ENCODE measurements around the gene GUCY1B1. TPM values are rescaled to one million over a fixed set of nuclear protein-coding genes. Genes with fewer than 3 reads are reported as not detected.

The GUCY1B1 gene
- total and polyA plus RNA-seq, 9 of the 15 experiments (the other 6 are each of a cell fraction or from before 2014, with no cell fraction given): not detected

DNA sequence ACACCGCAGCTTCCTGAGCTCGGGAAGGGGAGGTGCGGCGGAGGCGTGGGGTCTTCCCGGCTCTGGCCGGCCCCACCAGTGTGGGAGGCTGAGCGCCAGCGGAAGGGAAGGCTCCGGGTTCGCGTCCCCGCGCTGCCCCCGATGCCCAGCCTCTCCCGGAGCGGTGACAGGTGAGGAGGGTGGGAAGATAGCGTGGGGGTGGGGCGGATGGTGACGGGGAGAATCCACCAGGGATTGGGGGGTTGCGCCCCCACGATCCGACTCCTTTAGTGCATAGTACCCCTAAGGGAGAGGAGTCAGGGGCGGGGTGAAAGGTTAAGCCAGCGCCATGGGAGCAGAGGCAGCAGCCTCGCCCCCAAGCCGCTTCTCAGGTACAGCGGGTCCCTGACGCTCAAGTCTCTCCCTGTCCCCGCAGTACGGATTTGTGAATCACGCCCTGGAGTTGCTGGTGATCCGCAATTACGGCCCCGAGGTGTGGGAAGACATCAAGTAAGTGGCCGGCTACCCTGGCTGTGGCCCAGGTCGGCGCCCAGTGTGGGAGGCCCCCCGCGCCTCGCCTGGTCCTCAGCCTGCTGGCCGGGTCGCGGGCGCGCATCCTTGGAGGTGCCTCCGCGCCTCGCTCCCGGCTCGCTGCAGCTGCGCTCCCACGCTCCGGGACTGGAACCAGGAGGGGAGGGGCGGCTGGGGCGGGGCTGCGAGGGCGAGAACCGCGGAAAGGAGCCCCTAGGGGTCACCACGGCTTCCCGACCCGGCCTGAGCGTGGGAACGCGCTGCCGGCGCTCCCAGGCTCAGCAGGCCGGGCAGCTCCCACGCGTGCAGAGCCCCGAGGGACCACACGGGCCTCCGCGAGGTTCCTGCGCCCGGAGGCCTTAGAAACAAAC is 791 bp downstream of the GUCY1B1 start:
- no peak overlapping the region for H2AFZ ChIP-seq (ENCODE audit: low read depth, low read length)
- no peaks in the 10 kb centered on the region for H3K9me1 ChIP-seq (ENCODE audit: control insufficient read depth, insufficient read depth, low read length)
- TF ChIP-seq, protein P1, sequence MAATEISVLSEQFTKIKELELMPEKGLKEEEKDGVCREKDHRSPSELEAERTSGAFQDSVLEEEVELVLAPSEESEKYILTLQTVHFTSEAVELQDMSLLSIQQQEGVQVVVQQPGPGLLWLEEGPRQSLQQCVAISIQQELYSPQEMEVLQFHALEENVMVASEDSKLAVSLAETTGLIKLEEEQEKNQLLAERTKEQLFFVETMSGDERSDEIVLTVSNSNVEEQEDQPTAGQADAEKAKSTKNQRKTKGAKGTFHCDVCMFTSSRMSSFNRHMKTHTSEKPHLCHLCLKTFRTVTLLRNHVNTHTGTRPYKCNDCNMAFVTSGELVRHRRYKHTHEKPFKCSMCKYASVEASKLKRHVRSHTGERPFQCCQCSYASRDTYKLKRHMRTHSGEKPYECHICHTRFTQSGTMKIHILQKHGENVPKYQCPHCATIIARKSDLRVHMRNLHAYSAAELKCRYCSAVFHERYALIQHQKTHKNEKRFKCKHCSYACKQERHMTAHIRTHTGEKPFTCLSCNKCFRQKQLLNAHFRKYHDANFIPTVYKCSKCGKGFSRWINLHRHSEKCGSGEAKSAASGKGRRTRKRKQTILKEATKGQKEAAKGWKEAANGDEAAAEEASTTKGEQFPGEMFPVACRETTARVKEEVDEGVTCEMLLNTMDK (IDR thresholded peaks at IDR 0.05; ENCODE audit: borderline replicate concordance, insufficient read depth, low read depth, low read length, poor library complexity, severe bottlenecking): peak; percentile 1
- TF ChIP-seq, protein P2, sequence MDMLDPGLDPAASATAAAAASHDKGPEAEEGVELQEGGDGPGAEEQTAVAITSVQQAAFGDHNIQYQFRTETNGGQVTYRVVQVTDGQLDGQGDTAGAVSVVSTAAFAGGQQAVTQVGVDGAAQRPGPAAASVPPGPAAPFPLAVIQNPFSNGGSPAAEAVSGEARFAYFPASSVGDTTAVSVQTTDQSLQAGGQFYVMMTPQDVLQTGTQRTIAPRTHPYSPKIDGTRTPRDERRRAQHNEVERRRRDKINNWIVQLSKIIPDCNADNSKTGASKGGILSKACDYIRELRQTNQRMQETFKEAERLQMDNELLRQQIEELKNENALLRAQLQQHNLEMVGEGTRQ (CRISPR knock-in tag; IDR thresholded peaks at IDR 0.05): no peak
- TF ChIP-seq, protein P3, sequence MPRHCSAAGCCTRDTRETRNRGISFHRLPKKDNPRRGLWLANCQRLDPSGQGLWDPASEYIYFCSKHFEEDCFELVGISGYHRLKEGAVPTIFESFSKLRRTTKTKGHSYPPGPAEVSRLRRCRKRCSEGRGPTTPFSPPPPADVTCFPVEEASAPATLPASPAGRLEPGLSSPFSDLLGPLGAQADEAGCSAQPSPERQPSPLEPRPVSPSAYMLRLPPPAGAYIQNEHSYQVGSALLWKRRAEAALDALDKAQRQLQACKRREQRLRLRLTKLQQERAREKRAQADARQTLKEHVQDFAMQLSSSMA (CRISPR knock-in tag; IDR thresholded peaks at IDR 0.05): no peak
- no peak overlapping the region for H3K4me3 ChIP-seq
- H3K27ac ChIP-seq (ENCODE audit: extremely low read depth, low read depth, low read length): no peak overlapping the region
- H3K27me3 ChIP-seq (ENCODE audit: control insufficient read depth in 2 of 2, insufficient read depth in 2 of 2, low read length in 2 of 2): no peaks in the 10 kb centered on the region
- H3K4me1 ChIP-seq (replicated peaks in 1 of 2; ENCODE audit: control insufficient read depth in 2 of 2, insufficient read depth in 2 of 2, low read length in 2 of 2): 0 out of 5 replicates have a peak, but pooled peaks cover 0 to 3% of the 10 kb centered on the region in 2 experiments
- DNase-seq (ENCODE audit: extremely low read depth in 1 of 4, low spot score in 3 of 4) (peak in 3 of 4 experiments; percentile 1 to 10 (median 7)), ATAC-seq (peak; percentile 40; the same call in 2 of the 3 replicates), FAIRE-seq (no peak)
- intact Hi-C loops (cut with micrococcal nuclease): no loop called here
- 3% methylated on average over 16 of the region's 77 CpGs for WGBS (ENCODE audit: insufficient coverage, low coverage, missing lambda C conversion rate)
- no peak overlapping the region for H3K9ac ChIP-seq (ENCODE audit: insufficient read depth in 1 of 2, low read depth in 2 of 2, low read length in 2 of 2)
- POLR2A ChIA-PET: no interaction called here
- no peaks in the 10 kb centered on the region for H4K20me1 ChIP-seq (replicated peaks; ENCODE audit: control insufficient read depth, insufficient read depth, low read length)
- BruUV-seq (replicated peaks): no TSS peak
- in situ Hi-C loops (cut with MboI): no loop called here
- H3K36me3 ChIP-seq (ENCODE audit: control insufficient read depth, insufficient read depth, low read length): no peaks in the 10 kb centered on the region
- H3K79me2 ChIP-seq (ENCODE audit: control insufficient read depth, insufficient read depth, low read length): no peaks in the 10 kb centered on the region
- no peaks in the 10 kb centered on the region for H3K9me3 ChIP-seq (replicated peaks; ENCODE audit: control insufficient read depth, insufficient read depth, low read depth, low read length)
- CTCF ChIA-PET (ENCODE audit: low intra/inter-chr PET ratio): no interaction called here
- no peak overlapping the region for H3K4me2 ChIP-seq (ENCODE audit: insufficient read depth, low read length)
